Neural progenitor cell (in vitro differentiated cells): ENCODE results near the gene TGFB2. TPM values are rescaled to one million over a fixed set of nuclear protein-coding genes. Genes with fewer than 3 reads are reported as not detected.

Experiments
- DNase-seq: peaks from one replicate; pipeline ENCODE4 v3.0.0-alpha.2; 2016; ENCODE audit warnings: low spot score
- H2AFZ ChIP-seq: fragments of 200-600 bp; sonication (generic); replicated peaks from 2 replicates; pipeline ENCODE4 v1.6.1; 2016; ENCODE audit warnings: antibody characterized with exemption
- H3F3A ChIP-seq: fragments of 200-600 bp; sonication (generic); 2 replicates; pipeline ENCODE4 v1.6.1; 2016; ENCODE audit warnings: antibody characterized with exemption, low read depth
- H3K27ac ChIP-seq: fragments of 200-600 bp; sonication (generic); 2 replicates; pipeline ENCODE4 v1.5.1; 2016; ENCODE audit warnings: mild to moderate bottlenecking
- H3K27me3 ChIP-seq: fragments of 200-600 bp; sonication (generic); 2 replicates; pipeline ENCODE4 v1.6.1; 2016; ENCODE audit warnings: mild to moderate bottlenecking, moderate library complexity
- H3K36me3 ChIP-seq: fragments of 200-600 bp; sonication (generic); 2 replicates; pipeline ENCODE4 v1.5.1; 2016
- H3K4me1 ChIP-seq: fragments of 200-600 bp; sonication (generic); 2 replicates; pipeline ENCODE4 v1.6.1; 2016; ENCODE audit warnings: mixed run types
- H3K4me2 ChIP-seq: fragments of 200-600 bp; sonication (generic); 2 replicates; pipeline ENCODE4 v1.6.1; 2016
- H3K4me3 ChIP-seq: fragments of 200-600 bp; sonication (generic); 2 replicates; pipeline ENCODE4 v1.5.1; 2016
- H3K79me2 ChIP-seq: fragments of 200-600 bp; sonication (generic); 2 replicates; pipeline ENCODE4 v1.6.1; 2016; ENCODE audit warnings: low read depth
- H3K9ac ChIP-seq: fragments of 200-600 bp; sonication (generic); 2 replicates; pipeline ENCODE4 v1.6.1; 2016
- H3K9me3 ChIP-seq: fragments of 200-600 bp; sonication (generic); 2 replicates; pipeline ENCODE4 v1.5.1; 2016; ENCODE audit warnings: low read depth
- H4K20me1 ChIP-seq: fragments of 200-600 bp; sonication (generic); 2 replicates; pipeline ENCODE4 v1.6.1; 2016; ENCODE audit warnings: low read depth
- H3K27ac Mint-ChIP-seq: 3 replicates; pipeline ENCODE4 v1.8.0; 2021; ENCODE audit warnings: mixed read lengths
- H3K27me3 Mint-ChIP-seq: 2 replicates; pipeline ENCODE4 v1.8.0; 2022; ENCODE audit warnings: low read depth, mild to moderate bottlenecking, inconsistent platforms, moderate library complexity, mixed read lengths; ENCODE audit not compliant: insufficient read depth
- H3K36me3 Mint-ChIP-seq: 3 replicates; pipeline ENCODE4 v1.8.0; 2021; ENCODE audit warnings: mixed read lengths
- H3K4me1 Mint-ChIP-seq: 3 replicates; pipeline ENCODE4 v1.8.0; 2021; ENCODE audit warnings: mixed read lengths
- H3K4me3 Mint-ChIP-seq: 3 replicates; pipeline ENCODE4 v1.8.0; 2021; ENCODE audit warnings: mild to moderate bottlenecking, moderate library complexity, mixed read lengths
- H3K9me3 Mint-ChIP-seq: 3 replicates; pipeline ENCODE4 v1.8.0; 2020; ENCODE audit warnings: mixed read lengths
- CTCF ChIP-seq: fragments of 200-600 bp; sonication (generic); IDR thresholded peaks from 2 replicates; pipeline ENCODE4 v1.5.1; 2017; ENCODE audit warnings: antibody characterized with exemption, mild to moderate bottlenecking
- EZH2 ChIP-seq: fragments of 200-600 bp; sonication (generic); IDR thresholded peaks from 2 replicates; pipeline ENCODE4 v1.6.1; 2017; ENCODE audit warnings: antibody characterized with exemption, mild to moderate bottlenecking, moderate library complexity
- EZH2phosphoT487 ChIP-seq: fragments of 200-600 bp; sonication (generic); IDR thresholded peaks from 2 replicates; pipeline ENCODE4 v1.6.1; 2017; ENCODE audit warnings: antibody characterized with exemption
- total RNA-seq: library from RNA; depleted of rRNA; stranded (reverse); fragments of >200 nt; gene quantifications from 2 replicates; pipeline ENCODE4 v1.2.3, GENCODE V29; 2015; ENCODE audit warnings: low replicate concordance

The TGFB2 gene
- total RNA-seq, 1 donor from 2014 or later = 1.9 TPM

GRCh38 chr1:218475275-218475674 lies 130.1 kb downstream of the TGFB2 start:
- H4K20me1 ChIP-seq = no peaks in the 10 kb centered on the region
- no peak overlapping the region for H3K4me3 ChIP-seq
- no peak for DNase-seq
- no peak overlapping the region for H3K27ac Mint-ChIP-seq
- H3K9me3 Mint-ChIP-seq = no peaks in the 10 kb centered on the region
- no peaks in the 10 kb centered on the region for H3K4me1 ChIP-seq
- no peak overlapping the region for H3K27ac ChIP-seq
- H3K36me3 Mint-ChIP-seq = no peaks in the 10 kb centered on the region
- H2AFZ ChIP-seq = no peak overlapping the region
- H3K36me3 ChIP-seq = no peaks in the 10 kb centered on the region
- H3K4me1 Mint-ChIP-seq = peaks cover 10% of the 10 kb centered on the region
- no peak for TF ChIP-seq EZH2phosphoT487
- no peak for TF ChIP-seq CTCF
- no peak for TF ChIP-seq EZH2
- H3K9ac ChIP-seq = no peak overlapping the region
- H3K27me3 Mint-ChIP-seq = no peaks in the 10 kb centered on the region
- no peak overlapping the region for H3K4me3 Mint-ChIP-seq
- no peaks in the 10 kb centered on the region for H3K9me3 ChIP-seq
- no peaks in the 10 kb centered on the region for H3K27me3 ChIP-seq
- H3K4me2 ChIP-seq = no peak overlapping the region
- peaks cover 5% of the 10 kb centered on the region for H3F3A ChIP-seq
- no peaks in the 10 kb centered on the region for H3K79me2 ChIP-seq

- Histone ChIP-seq H3K27me3 (no peaks in the 10 kb centered on the region), H2AFZ (no peak overlapping the region), H4K20me1 (no peaks in the 10 kb centered on the region), H3K4me2 (no peak overlapping the region), H3K79me2 (no peaks in the 10 kb centered on the region), H3K9me3 (no peaks in the 10 kb centered on the region), H3K36me3 (no peaks in the 10 kb centered on the region), H3K4me3 (no peak overlapping the region), H3K9ac (no peak overlapping the region), H3K27ac (no peak overlapping the region), H3F3A (peaks cover 5% of the 10 kb centered on the region), H3K4me1 (no peaks in the 10 kb centered on the region)
- Mint-ChIP-seq H3K4me1 (peaks cover 11% of the 10 kb centered on the region), H3K27ac (no peak overlapping the region), H3K36me3 (no peaks in the 10 kb centered on the region), H3K27me3 (no peaks in the 10 kb centered on the region), H3K4me3 (no peak overlapping the region), H3K9me3 (no peaks in the 10 kb centered on the region)
- DNase-seq = no peak
- no peak for TF ChIP-seq EZH2
- no peak for TF ChIP-seq CTCF
- no peak for TF ChIP-seq EZH2phosphoT487
Measured at GRCh38 chr1:218475699-218476098, 130.6 kb downstream of the TGFB2 start.

- Histone ChIP-seq H3K36me3 (no peaks in the 10 kb centered on the region), H3K27me3 (no peaks in the 10 kb centered on the region), H3F3A (peaks cover 5% of the 10 kb centered on the region), H3K4me3 (no peak overlapping the region), H3K4me1 (no peaks in the 10 kb centered on the region), H3K4me2 (no peak overlapping the region), H3K9me3 (no peaks in the 10 kb centered on the region), H4K20me1 (no peaks in the 10 kb centered on the region), H3K27ac (no peak overlapping the region), H2AFZ (no peak overlapping the region), H3K9ac (no peak overlapping the region), H3K79me2 (no peaks in the 10 kb centered on the region)
- Mint-ChIP-seq H3K9me3 (no peaks in the 10 kb centered on the region), H3K4me1 (peaks cover 11% of the 10 kb centered on the region), H3K36me3 (no peaks in the 10 kb centered on the region), H3K4me3 (no peak overlapping the region), H3K27ac (no peak overlapping the region), H3K27me3 (no peaks in the 10 kb centered on the region)
- no peak for DNase-seq
- no peak for TF ChIP-seq CTCF
- no peak for TF ChIP-seq EZH2phosphoT487
- TF ChIP-seq EZH2 = no peak
Measured at GRCh38 chr1:218476385-218476784, 131.2 kb downstream of the TGFB2 start.
